AG04449 (cell line): Measurements from ENCODE around the gene OTUD4.
"Not testable (repeated sequence)": the region's sequence is repeated elsewhere in the genome, so short reads cannot be mapped to it uniquely, and the experiment has no call there.

Source experiments
- CTCF ChIA-PET: fragments of 350-600 bp; formaldehyde crosslinking; extraction: SDS; loops from one replicate; lab custom pipeline; 2021; ENCODE audit warnings: antibody characterized with exemption; lab: Yijun Ruan, JAX
- POLR2A ChIA-PET: fragments of 400-600, 350-600 bp; formaldehyde crosslinking; extraction: SDS; loops from one replicate; lab custom pipeline; 2020; ENCODE audit warnings: antibody characterized with exemption, inconsistent platforms; lab: Yijun Ruan, JAX
- DNase-seq: peaks from one replicate; pipeline ENCODE4 v3.0.0-alpha.2; 2010; ENCODE audit warnings: low read depth, low spot score
- H3K4me3 ChIP-seq: 2 replicates; pipeline ENCODE4 v1.5.1; 2011; ENCODE audit warnings: low read depth, mild to moderate bottlenecking, control low read depth, low read length
- TF ChIP-seq, protein P1 (sequence below): IDR thresholded peaks from one replicate; pipeline ENCODE4 v1.5.1; 2011; ENCODE audit warnings: mild to moderate bottlenecking, moderate library complexity, low read length, control low read depth, inconsistent platforms; ENCODE audit not compliant: insufficient read depth; ENCODE audit errors: missing control alignments

Gene OTUD4

DNA sequence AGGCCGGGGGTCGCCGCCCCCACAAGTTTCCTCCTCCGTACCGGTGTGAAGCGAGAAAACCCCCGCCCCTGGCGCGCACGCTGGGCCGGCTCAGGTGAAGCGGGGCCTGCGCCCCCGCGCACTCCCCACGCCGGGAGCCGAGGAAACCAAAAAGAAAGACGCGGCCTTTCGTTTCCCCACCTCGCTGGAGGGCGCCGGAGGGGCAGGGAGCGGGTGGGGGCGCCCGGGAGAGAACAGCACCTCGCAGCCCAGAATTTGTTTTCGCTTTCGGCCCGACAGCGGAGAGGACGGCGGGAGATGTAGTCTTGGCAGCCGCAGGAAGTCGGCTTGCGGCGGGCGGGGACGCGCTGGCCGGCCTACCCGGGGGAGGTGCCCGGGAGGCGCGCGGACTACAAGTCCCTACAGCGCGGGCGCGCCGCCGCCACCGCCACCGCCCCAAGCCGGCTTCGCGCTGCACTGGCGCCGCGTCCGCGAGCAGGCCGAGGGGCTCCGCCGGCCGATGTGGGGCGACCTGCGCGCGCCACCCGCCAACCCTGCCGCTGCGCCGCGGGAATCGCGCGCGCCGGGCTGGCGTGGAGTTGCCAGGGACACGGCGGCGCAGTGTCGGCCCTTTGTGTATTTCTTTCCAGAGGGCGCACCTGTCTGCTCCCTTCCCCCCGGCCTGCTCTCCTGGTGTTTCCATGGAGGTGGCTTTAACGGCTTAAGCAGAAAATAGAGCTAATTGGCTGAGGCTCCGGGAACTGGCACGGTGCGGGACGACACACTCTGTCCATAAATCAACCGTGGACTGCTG is at the start of gene OTUD4:
Gene OTUD4 (minus strand): TSS at position 292 of the 793 bp plus-strand sequence. CDS start 616 bp downstream, outside the sequence.
- peak within 1 kb of the TSS; percentile 77 for H3K4me3 ChIP-seq
- TF ChIP-seq, protein P1, sequence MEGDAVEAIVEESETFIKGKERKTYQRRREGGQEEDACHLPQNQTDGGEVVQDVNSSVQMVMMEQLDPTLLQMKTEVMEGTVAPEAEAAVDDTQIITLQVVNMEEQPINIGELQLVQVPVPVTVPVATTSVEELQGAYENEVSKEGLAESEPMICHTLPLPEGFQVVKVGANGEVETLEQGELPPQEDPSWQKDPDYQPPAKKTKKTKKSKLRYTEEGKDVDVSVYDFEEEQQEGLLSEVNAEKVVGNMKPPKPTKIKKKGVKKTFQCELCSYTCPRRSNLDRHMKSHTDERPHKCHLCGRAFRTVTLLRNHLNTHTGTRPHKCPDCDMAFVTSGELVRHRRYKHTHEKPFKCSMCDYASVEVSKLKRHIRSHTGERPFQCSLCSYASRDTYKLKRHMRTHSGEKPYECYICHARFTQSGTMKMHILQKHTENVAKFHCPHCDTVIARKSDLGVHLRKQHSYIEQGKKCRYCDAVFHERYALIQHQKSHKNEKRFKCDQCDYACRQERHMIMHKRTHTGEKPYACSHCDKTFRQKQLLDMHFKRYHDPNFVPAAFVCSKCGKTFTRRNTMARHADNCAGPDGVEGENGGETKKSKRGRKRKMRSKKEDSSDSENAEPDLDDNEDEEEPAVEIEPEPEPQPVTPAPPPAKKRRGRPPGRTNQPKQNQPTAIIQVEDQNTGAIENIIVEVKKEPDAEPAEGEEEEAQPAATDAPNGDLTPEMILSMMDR: peak; percentile 34
- CTCF ChIA-PET: interaction anchor here (1.1 to 1.5 kb wide), 3 partner anchors 19 to 436 kb away, joined by 3 to 5 read pairs (median 4); no protein-coding TSS in a partner anchor
- POLR2A ChIA-PET: no interaction called here
- peak; percentile 54 for DNase-seq

- DNase-seq, POLR2A ChIA-PET, H3K4me3 ChIP-seq, CTCF ChIA-PET: not testable (repeated sequence)
These were observed 42.8 kb upstream of the OTUD4 start for GRCh38 chr4:145223228-145223627.

GRCh38 chr4:145221529-145221928 is 41.1 kb upstream of the OTUD4 start:
- H3K4me3 ChIP-seq, DNase-seq, POLR2A ChIA-PET, CTCF ChIA-PET: not testable (repeated sequence)

GRCh38 chr4:145219090-145219489 is 38.7 kb upstream of the OTUD4 start:
- DNase-seq: no peak
- ChIA-PET CTCF (interaction anchor here (0.9 to 6.3 kb wide), 8 partner anchors 12 to 669 kb away, joined by 3 to 121 read pairs (median 30); partner anchors contain the start of gene MMAA), POLR2A (no interaction called here)
- TF ChIP-seq, protein P1: no peak
- H3K4me3 ChIP-seq: no peak overlapping the region

DNA sequence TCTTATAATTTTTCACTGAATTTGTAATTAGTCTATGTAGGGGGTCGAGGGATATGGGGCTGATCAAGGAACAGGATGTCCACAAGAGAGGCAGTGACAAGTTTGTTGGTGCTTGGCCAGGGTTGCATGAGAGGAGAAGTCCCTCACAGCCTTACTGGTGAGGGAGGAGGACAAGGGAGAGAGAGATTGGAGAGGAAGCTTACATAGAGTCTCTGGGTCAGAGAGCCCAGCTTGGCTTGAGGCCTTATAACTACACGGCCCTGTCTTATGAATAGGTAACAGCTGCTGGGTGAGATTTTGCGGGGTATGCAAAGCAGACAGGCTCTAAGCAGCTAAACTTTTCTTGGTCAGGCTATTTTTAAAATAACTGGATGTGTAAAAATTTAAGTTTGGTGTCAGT is 37.9 kb upstream of the OTUD4 start:
- ChIA-PET CTCF (interaction anchor here (0.9 to 6.3 kb wide), 10 partner anchors 13 to 669 kb away, joined by 3 to 121 read pairs (median 21); partner anchors contain the start of gene MMAA), POLR2A (no interaction called here)
- no peak overlapping the region for H3K4me3 ChIP-seq
- TF ChIP-seq, protein P1: no peak
- DNase-seq: no peak

DNA sequence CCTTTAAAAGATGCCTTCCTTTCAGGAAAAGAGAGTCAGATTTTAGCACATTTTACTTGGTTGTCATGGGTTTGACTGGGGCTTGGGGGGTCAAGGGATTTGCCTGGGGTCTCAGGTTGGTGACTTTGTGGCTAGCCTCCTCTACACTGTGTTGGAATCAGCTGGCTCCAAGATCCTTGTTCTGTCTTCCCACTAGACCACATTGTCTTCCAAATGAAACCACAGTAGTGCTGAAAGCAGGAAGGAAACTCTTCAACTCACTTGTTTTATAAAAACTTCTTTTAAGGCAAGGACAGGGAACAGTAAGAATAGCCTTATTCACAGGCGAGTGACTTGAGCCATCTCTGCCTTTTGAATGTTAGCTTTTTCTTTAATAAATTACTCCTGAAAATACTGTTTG is 37.0 kb upstream of the OTUD4 start:
- no peak overlapping the region for H3K4me3 ChIP-seq
- no peak for DNase-seq
- ChIA-PET POLR2A (interaction anchor here (0.6 kb wide), 1 partner anchor 71 kb away, joined by 3 read pairs; no protein-coding TSS in a partner anchor), CTCF (interaction anchor here (0.8 to 6.3 kb wide), 22 partner anchors 10 to 739 kb away, joined by 3 to 121 read pairs (median 5); partner anchors contain the start of gene MMAA)
- TF ChIP-seq, protein P1: no peak

DNA sequence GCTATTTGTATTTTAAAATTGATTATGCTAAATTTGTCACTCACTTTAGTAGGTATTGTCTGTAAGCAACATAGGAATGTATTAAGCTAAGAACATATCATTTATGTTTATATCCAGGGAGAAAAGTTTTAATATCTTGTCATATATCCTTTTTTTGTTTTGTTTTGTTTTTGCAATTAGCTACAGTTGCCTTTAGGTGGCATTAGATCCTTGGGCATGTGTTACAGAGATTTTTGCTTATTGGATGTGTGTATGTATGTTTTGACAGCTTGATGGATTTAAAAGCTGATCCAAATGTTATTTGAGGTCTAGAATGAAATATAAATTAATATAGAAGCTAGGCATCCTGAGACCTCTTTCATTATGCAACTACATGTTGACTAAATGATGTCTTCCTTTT is 36.1 kb upstream of the OTUD4 start:
- no peak for DNase-seq
- ChIA-PET POLR2A (no interaction called here), CTCF (interaction anchor here (0.7 to 6.3 kb wide), 30 partner anchors 9 to 739 kb away, joined by 3 to 121 read pairs (median 4); partner anchors contain the start of gene MMAA)
- H3K4me3 ChIP-seq: no peak overlapping the region
- TF ChIP-seq, protein P1: peak; percentile 33
